ENCODE results near the gene SLC12A4.

GRCh38 chr16:67961551-67961957, 6.9 kb downstream of the SLC12A4 start:
- no peak for TF ChIP-seq CTCF (IDR thresholded peaks at IDR 0.05)
- no peak for TF ChIP-seq POLR2A (IDR thresholded peaks at IDR 0.05)
- no peak for TF ChIP-seq EP300 (IDR thresholded peaks at IDR 0.05)
- peak in 1 of 3 donors; percentile 51 for TF ChIP-seq POLR2AphosphoS5 (IDR thresholded peaks at IDR 0.05)

All from suprapubic skin (tissue), 4 donors.